Lung (tissue), 12 donors: Measurements from ENCODE around the gene MYO15A. TPM values are rescaled to one million over a fixed set of nuclear protein-coding genes. Genes with fewer than 3 reads are reported as not detected.

Experiments used
- ATAC-seq: fragments of 200-7000 bp; cut with Tn5 transposase; one replicate; pipeline ENCODE4 v1.9.1; 2020; ENCODE audit warnings: moderate number of reproducible peaks; ENCODE audit not compliant: insufficient read depth, low FRiP score
- DNase-seq, 3 donors: peaks; one replicate each; pipeline ENCODE4 v3.0.0-alpha.2; 2013 to 2017
- H3K27ac ChIP-seq, 2 donors: one replicate each; pipeline ENCODE4 v1.5.1; 2013; ENCODE audit warnings: mild to moderate bottlenecking in 2 of 2, moderate library complexity in 2 of 2, control low read depth in 1 of 2, inconsistent platforms in 1 of 2, low read depth in 1 of 2, low read length in 1 of 2
- H3K27me3 ChIP-seq, 3 donors: one replicate each; pipeline ENCODE4 v1.5.1; 2013; ENCODE audit warnings: low read length in 2 of 3; ENCODE audit not compliant: control insufficient read depth in 3 of 3, insufficient read depth in 3 of 3
- H3K36me3 ChIP-seq, 4 donors: one replicate each; pipeline ENCODE4 v1.5.1; 2013; ENCODE audit warnings: low read length in 4 of 4, mild to moderate bottlenecking in 1 of 4, moderate library complexity in 1 of 4; ENCODE audit not compliant: control insufficient read depth in 4 of 4, insufficient read depth in 4 of 4
- H3K4me1 ChIP-seq, 5 donors: one replicate each; pipeline ENCODE4 v1.5.1; 2013; ENCODE audit warnings: low read length in 5 of 5, mild to moderate bottlenecking in 2 of 5, moderate library complexity in 1 of 5; ENCODE audit not compliant: control insufficient read depth in 5 of 5, insufficient read depth in 5 of 5
- H3K4me3 ChIP-seq: one replicate; pipeline ENCODE4 v1.5.1; 2013; ENCODE audit warnings: mild to moderate bottlenecking, control low read depth, moderate library complexity
- H3K9ac ChIP-seq, 2 donors: one replicate each; pipeline ENCODE4 v1.5.1; 2013; ENCODE audit warnings: low read length in 2 of 2, control low read depth in 1 of 2; ENCODE audit not compliant: insufficient read depth in 1 of 2
- H3K9me3 ChIP-seq, 4 donors: one replicate each; pipeline ENCODE4 v1.5.1; 2013; ENCODE audit warnings: low read length in 3 of 4, mild to moderate bottlenecking in 1 of 4, moderate library complexity in 1 of 4; ENCODE audit not compliant: control insufficient read depth in 4 of 4, insufficient read depth in 3 of 4
- WGBS, 2 donors: extraction: QIAGEN DNeasy Blood & Tissue Kit; methylation state at CpG; one replicate each; pipeline ENCODE4 v1.1.7; 2013; 5-methylcytosine and 5-hydroxymethylcytosine counted together
- polyA plus RNA-seq, 2 donors: library from polyadenylated mRNA; stranded (reverse); fragments of 200-250 nt; gene quantifications; one replicate each; pipeline ENCODE4 v1.2.1, GENCODE V29; 2013
- total RNA-seq, 2 donors: library from RNA; depleted of rRNA in 1 of 2; stranded (reverse); fragments of >200 nt in 1 of 2; gene quantifications; one replicate each; pipeline ENCODE4 v1.2.1, GENCODE V29; 2014 to 2021
- TF ChIP-seq, protein P1 (sequence below): IDR thresholded peaks from 2 replicates; pipeline ENCODE4 v1.5.1; 2012; ENCODE audit warnings: mild to moderate bottlenecking; ENCODE audit errors: control extremely low read depth, extremely low read depth
- donor health status: control.
- donor health status: control.
- donor health status: Bipolar disorder and iron deficiency.
- donor health status: healthy.
- donor health status: DM: yes; HTN: yes; CAD: no.

The MYO15A gene
- total and polyA plus RNA-seq, 4 donors: 0.56 to 2.7 (median 2.3) TPM

DNA sequence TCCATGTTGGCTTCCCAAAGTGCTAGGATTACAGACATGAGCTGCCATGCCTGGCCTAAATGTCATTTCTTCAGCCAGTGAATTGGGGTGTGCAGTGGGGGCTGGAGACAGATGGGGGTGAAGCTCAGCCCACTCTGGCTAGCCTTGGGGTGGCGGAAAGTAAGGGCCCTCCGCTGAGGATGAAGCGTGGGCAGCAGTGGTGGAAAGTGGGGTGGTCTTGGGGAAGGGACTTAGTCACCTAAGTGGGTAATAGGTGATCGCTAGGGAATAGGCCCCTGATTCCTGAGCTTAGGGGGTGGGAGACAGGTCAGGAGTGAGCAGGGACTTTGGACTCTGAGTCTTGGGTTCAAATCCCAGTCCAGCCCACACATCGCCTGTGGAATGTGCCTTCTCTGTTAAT is 119.1 kb downstream of the MYO15A start:
- WGBS, 2 donors: 99 to 100% methylated on average over 5 of the region's 5 CpGs
- Histone ChIP-seq H3K27me3 (no peaks in the 10 kb centered on the region), H3K9ac (no peak overlapping the region), H3K4me3 (no peak overlapping the region), H3K4me1 (peaks cover 0 to 31% (median 12%) of the 10 kb centered on the region in 5 donors), H3K9me3 (no peaks in the 10 kb centered on the region), H3K36me3 (peaks cover 0 to under 1% (median under 1%) of the 10 kb centered on the region in 4 donors), H3K27ac (no peak overlapping the region)
- ATAC-seq (no peak), DNase-seq (no peak)
- TF ChIP-seq, protein P1, sequence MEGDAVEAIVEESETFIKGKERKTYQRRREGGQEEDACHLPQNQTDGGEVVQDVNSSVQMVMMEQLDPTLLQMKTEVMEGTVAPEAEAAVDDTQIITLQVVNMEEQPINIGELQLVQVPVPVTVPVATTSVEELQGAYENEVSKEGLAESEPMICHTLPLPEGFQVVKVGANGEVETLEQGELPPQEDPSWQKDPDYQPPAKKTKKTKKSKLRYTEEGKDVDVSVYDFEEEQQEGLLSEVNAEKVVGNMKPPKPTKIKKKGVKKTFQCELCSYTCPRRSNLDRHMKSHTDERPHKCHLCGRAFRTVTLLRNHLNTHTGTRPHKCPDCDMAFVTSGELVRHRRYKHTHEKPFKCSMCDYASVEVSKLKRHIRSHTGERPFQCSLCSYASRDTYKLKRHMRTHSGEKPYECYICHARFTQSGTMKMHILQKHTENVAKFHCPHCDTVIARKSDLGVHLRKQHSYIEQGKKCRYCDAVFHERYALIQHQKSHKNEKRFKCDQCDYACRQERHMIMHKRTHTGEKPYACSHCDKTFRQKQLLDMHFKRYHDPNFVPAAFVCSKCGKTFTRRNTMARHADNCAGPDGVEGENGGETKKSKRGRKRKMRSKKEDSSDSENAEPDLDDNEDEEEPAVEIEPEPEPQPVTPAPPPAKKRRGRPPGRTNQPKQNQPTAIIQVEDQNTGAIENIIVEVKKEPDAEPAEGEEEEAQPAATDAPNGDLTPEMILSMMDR: no peak

DNA sequence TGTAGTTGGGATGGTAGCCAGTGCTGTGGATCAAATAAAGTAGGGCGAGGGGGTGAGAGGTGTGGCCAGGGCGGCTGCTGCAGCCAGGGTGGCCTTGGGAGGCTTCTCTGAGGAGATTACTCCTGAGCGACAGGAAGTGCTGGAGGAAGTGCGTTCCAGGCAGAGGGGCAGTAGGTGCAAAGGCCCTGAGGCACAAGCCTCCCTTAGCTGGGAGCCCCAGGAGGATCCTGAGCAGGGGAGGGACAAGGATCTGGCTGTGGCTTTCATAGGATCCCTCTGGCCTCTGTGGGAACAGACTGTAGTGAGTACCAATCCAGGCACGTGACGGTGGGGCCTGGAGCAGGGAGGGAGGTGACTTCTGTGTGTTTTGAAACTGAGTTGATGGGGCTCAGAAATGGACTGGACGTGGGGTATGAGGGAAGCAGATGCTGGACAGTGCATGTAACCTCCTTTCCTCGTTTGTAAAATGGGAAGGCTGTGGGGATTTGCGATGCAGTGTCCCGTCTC is 119.7 kb downstream of the MYO15A start:
- peaks cover 0 to 4% (median 1%) of the 10 kb centered on the region in 4 donors for H3K36me3 ChIP-seq
- 94 to 95% methylated on average over 10 of the region's 10 CpGs for WGBS, 2 donors
- ATAC-seq (no peak), DNase-seq (no peak)
- H3K27ac ChIP-seq: no peak overlapping the region
- H3K27me3 ChIP-seq: no peaks in the 10 kb centered on the region
- H3K9ac ChIP-seq: no peak overlapping the region
- H3K4me1 ChIP-seq: peaks cover 0 to 31% (median 12%) of the 10 kb centered on the region in 5 donors
- TF ChIP-seq, protein P1: no peak
- H3K4me3 ChIP-seq: no peak overlapping the region
- H3K9me3 ChIP-seq: no peaks in the 10 kb centered on the region

DNA sequence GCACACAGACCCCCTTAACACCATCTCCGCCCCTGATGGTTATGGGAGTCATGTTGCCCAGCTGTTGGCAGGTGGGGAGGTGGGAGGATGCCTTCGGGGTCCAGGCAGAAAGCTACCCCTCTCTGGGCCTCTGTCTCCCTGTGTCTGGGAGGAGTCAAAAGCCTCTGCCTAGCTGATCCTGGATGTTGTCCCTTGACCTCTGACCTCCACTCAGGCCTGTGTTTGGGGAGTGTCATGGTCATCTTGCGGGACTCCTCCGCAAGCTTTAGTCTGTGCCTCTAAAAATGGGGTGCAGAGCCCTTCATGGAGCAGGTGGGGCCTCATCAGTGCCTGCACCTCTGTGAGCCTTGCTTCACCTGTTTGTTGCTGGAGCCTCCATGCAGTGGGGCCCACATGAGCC is 120.7 kb downstream of the MYO15A start:
- 90 to 96% methylated on average over 4 of the region's 4 CpGs for WGBS, 2 donors
- TF ChIP-seq, protein P1: no peak
- Histone ChIP-seq H3K27ac (no peak overlapping the region), H3K9ac (no peak overlapping the region), H3K27me3 (no peaks in the 10 kb centered on the region), H3K9me3 (no peaks in the 10 kb centered on the region), H3K4me3 (no peak overlapping the region), H3K4me1 (peaks cover 0 to 28% (median 12%) of the 10 kb centered on the region in 5 donors), H3K36me3 (peaks cover 0 to 13% (median 4%) of the 10 kb centered on the region in 4 donors)
- no peak for ATAC-seq
- no peak for DNase-seq

Other genes with a start within 250 kb of the MYO15A start
- 10 to 100 TPM; 45.1 to 56.5 TPM for gene TOM1L2, start 136.4 kb upstream of the MYO15A start, total RNA-seq
- 10 to 100 TPM; 21.5 to 26.5 TPM for gene TOM1L2, start 136.4 kb upstream of the MYO15A start, polyA plus RNA-seq
- gene DRC3, start 135.9 kb upstream of the MYO15A start, total RNA-seq: 10 to 100 TPM; 19.7 to 29.5 TPM
- 1 to 10 TPM; 6.6 to 7.2 TPM for gene DRC3, start 135.9 kb upstream of the MYO15A start, polyA plus RNA-seq
- gene ATPAF2, start 69.6 kb upstream of the MYO15A start, total RNA-seq: 10 to 100 TPM; 17.7 to 32.9 TPM
- gene ATPAF2, start 69.6 kb upstream of the MYO15A start, polyA plus RNA-seq: 10 to 100 TPM; 22.8 to 23.7 TPM
- gene GID4, start 69.3 kb upstream of the MYO15A start, total RNA-seq: 1 to 10 TPM; 6.5 to 7.2 TPM
- gene GID4, start 69.3 kb upstream of the MYO15A start, polyA plus RNA-seq: 1 to 10 TPM; 3.9 to 4.0 TPM
- gene DRG2, start 20.8 kb upstream of the MYO15A start, total RNA-seq: 10 to 100 TPM; 28.6 to 41.3 TPM
- gene DRG2, start 20.8 kb upstream of the MYO15A start, polyA plus RNA-seq: 10 to 100 TPM; 32.7 to 38.5 TPM
- 100 to 1,000 TPM in 1 of 2 donors, 10 to 100 TPM in 1; 83.0 to 104 TPM for gene ALKBH5, start 75.1 kb downstream of the MYO15A start, total RNA-seq
- gene ALKBH5, start 75.1 kb downstream of the MYO15A start, polyA plus RNA-seq: 10 to 100 TPM; 30.2 to 36.5 TPM
- gene LLGL1, start 116.9 kb downstream of the MYO15A start, total RNA-seq: 10 to 100 TPM; 14.7 to 21.8 TPM
- 1 to 10 TPM; 7.1 to 9.5 TPM for gene LLGL1, start 116.9 kb downstream of the MYO15A start, polyA plus RNA-seq
- gene FLII, start 150.0 kb downstream of the MYO15A start, total RNA-seq: 100 to 1,000 TPM; 152 to 391 TPM
- 100 to 1,000 TPM; 234 to 298 TPM for gene FLII, start 150.0 kb downstream of the MYO15A start, polyA plus RNA-seq
- gene MIEF2, start 151.9 kb downstream of the MYO15A start, total RNA-seq: 10 to 100 TPM; 15.5 to 24.1 TPM
- gene MIEF2, start 151.9 kb downstream of the MYO15A start, polyA plus RNA-seq: 10 to 100 TPM in 1 of 2 donors, 1 to 10 TPM in 1; 7.3 to 10.8 TPM
- 10 to 100 TPM; 36.5 to 41.4 TPM for gene TOP3A, start 206.2 kb downstream of the MYO15A start, total RNA-seq
- 10 to 100 TPM; 14.6 to 17.0 TPM for gene TOP3A, start 206.2 kb downstream of the MYO15A start, polyA plus RNA-seq
- 10 to 100 TPM; 17.4 to 20.9 TPM for gene SMCR8, start 206.5 kb downstream of the MYO15A start, total RNA-seq
- gene SMCR8, start 206.5 kb downstream of the MYO15A start, polyA plus RNA-seq: 10 to 100 TPM in 1 of 2 donors, 1 to 10 TPM in 1; 4.2 to 12.7 TPM